Hematopoietic multipotent progenitor cell (in vitro differentiated cells): Measurements from ENCODE around the gene MMP11. TPM values are rescaled to one million over a fixed set of nuclear protein-coding genes. Genes with fewer than 3 reads are reported as not detected.
A peak's percentile ranks its signal among the peaks of the same experiment; 100 is the strongest.

Source experiments
- DNase-seq, 3 donors: peaks; one replicate each; pipeline ENCODE4 v3.0.0-alpha.2; 2011 to 2015; ENCODE audit warnings: low read depth in 2 of 3, low spot score in 2 of 3
- total RNA-seq: library from RNA; depleted of rRNA; stranded (reverse); fragments of >200 nt; gene quantifications from one replicate; pipeline ENCODE4 v1.2.3, GENCODE V29; 2012

The MMP11 gene
- total RNA-seq, 1 donor, result 3.2 TPM

DNA sequence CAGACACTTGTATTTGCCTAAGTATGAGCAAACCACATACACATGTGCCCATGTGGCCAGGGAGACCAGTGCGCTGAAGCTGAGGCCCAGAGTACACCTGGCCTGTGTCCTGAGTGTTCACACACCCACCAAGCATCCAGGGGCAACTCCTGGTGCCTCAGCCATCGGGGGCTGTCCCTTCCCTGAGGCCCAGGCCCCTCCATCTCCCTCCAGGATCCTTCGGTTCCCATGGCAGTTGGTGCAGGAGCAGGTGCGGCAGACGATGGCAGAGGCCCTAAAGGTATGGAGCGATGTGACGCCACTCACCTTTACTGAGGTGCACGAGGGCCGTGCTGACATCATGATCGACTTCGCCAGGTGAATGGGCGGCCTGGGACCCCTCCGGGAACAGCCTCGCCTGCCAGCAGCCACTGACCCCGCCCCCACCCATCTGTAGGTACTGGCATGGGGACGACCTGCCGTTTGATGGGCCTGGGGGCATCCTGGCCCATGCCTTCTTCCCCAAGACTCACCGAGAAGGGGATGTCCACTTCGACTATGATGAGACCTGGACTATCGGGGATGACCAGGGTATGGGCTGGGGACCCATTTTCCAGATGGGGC lies 7.6 kb downstream of the MMP11 start:
- DNase-seq, result no peak

- no peak for DNase-seq
These were observed 8.4 kb downstream of the MMP11 start for GRCh38 chr22:23781065-23781464.

DNA sequence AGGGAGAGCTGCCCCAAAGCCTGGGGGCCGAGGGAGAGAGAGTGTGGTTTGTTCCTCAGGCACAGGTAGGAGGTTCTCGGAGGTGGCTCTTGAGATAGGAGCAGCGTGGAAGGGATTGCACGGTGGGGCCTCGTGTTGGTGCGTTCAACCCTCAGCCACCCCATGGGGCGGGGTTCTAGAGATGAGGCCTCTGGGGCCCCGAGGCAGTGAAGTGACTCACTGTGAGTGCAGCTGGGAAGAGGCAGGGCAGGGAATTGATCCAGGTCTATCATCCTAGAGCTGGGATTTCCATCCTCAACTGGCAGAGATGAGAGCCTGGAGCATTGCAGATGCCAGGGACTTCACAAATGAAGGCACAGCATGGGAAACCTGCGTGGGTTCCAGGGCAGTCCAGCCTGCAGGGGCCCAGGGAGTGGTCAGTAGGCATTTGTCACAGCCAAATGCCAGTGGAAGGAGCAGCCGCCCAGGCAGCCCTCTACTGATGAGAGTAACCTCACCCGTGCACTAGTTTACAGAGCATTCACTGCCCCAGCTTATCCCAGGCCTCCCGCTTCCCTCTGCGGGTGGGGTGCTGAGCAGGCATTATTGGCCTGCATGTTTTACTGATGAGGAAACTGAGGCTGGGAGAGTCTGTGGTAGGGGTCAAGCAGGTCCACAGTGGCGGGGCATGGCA lies 9.0 kb downstream of the MMP11 start:
- DNase-seq, result no peak

GRCh38 chr22:23782252-23782651 lies 9.6 kb downstream of the MMP11 start:
- DNase-seq, result no peak

DNA sequence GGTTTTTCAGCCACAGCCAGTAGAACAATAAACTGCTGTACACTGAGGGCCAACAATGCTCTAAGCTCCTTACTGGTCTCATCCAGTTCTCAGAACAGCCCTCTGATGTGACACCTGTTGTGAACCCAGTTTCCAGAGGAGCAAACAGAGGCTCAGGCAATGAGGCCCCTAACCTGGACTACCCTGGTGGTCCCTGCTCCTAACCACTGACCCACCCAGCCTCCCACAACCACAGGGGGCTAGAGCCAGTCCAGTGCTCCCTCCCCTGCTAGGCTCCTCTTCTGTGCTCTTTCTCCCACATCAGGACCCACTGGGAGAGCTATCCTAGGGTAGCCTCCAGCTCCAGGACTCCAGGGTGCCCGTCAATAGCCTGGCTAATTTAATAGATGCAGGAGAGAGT lies 10.1 kb downstream of the MMP11 start:
- no peak for DNase-seq

GRCh38 chr22:23783265-23784150 lies 10.9 kb downstream of the MMP11 start:
- DNase-seq, result no peak

DNA sequence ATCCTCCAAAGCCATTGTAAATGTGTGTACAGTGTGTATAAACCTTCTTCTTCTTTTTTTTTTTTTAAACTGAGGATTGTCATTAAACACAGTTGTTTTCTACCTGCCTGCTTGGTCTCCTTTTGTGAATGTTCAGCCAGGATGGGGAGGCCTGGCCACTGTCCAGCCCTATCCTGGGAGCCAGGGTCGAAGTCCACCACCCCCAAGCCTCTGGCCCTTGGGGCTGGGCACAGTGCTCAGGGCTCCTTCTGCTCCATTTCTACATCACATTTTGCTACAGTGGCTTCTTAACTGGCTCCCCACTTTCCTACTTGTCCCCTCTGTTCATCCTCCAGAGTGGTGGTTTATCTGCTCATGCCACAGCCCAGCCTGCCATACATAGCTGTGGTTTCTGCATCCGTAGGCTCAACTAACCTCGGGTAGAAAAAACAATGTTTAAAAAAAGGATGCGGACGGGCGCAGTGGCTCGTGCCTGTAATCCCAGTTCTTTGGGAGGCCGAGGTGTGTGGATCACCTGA lies 11.6 kb downstream of the MMP11 start:
- DNase-seq, result peak in 2 of 3 donors; percentile 66 to 81

- DNase-seq, result no peak
These were observed 13.6 kb downstream of the MMP11 start for GRCh38 chr22:23786261-23786710.

GRCh38 chr22:23786752-23787599 lies 14.3 kb downstream of the MMP11 start, which contains the start of gene SMARCB1:
SMARCB1 (plus strand) TSS chr22:23786966; CDS start chr22:23787170, 204 bp downstream.
- DNase-seq, result peak; percentile 84 to 90 (median 87)

- no peak for DNase-seq
These were observed 14.9 kb downstream of the MMP11 start for GRCh38 chr22:23787600-23787896.

GRCh38 chr22:23787910-23788309 lies 15.3 kb downstream of the MMP11 start:
- no peak for DNase-seq

- DNase-seq, result no peak
These were observed 16.5 kb downstream of the MMP11 start for GRCh38 chr22:23789121-23789520.

DNA sequence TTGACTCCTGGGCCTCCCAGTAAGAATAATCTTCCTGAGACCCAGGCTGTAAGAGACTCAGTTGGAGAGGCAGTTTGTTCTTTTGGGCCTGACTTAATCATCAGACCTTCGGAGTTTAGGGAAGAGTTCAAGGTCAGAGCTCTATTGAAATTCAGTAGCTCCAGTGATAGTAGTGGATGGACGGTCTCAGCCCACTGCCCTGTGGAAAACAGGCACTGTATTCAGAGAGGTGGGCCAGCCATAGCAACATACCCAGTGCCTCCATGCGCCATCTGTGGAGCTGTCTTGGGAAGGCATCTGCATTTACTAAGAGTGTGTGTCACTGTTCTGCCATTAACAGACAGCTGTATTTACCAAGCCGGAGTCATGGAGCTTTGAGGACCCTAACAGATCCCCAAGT lies 17.0 kb downstream of the MMP11 start:
- no peak for DNase-seq

DNA sequence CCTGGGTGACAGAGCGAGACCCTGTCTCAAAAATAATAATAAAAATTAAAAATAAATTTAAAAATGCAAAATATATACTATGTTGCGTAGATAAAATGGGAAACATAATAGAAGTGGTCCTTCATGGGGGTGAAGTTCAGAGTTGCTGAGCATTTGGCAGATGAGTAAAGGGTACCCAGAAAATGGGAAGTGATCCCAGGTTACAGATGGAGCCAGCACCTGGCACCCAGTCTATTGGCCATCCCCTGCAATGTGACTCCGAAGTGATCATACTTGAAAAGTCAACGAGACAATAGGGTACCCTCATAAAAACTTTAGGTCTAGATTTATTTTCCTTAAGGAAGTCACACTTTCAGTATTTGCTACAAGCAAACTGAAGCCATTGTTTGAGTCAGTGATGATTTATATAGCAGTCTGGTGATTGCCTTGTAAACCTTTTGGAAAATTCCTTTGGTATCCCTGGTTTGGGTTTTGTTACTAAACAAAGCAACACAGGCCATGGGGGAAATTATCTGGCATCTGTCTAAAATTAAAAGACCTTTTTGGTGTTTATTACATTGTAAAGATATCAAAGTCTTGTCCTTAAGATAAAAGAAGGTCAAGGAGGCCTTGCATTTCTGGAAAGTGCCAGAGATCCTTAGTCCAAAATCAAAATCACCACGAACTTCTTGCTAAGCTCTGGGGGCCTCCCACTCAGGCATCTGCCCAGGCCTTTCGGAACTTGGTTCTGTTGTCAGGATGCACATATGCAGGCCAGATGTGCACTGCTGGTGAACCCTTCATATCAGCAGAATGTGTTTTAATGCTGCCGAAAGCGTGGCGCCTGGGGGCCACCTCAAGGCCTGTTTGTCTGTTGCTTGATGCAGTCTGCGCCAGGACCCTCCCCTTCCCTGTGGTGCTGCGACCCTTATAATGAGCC lies 18.4 kb downstream of the MMP11 start:
- no peak for DNase-seq

DNA sequence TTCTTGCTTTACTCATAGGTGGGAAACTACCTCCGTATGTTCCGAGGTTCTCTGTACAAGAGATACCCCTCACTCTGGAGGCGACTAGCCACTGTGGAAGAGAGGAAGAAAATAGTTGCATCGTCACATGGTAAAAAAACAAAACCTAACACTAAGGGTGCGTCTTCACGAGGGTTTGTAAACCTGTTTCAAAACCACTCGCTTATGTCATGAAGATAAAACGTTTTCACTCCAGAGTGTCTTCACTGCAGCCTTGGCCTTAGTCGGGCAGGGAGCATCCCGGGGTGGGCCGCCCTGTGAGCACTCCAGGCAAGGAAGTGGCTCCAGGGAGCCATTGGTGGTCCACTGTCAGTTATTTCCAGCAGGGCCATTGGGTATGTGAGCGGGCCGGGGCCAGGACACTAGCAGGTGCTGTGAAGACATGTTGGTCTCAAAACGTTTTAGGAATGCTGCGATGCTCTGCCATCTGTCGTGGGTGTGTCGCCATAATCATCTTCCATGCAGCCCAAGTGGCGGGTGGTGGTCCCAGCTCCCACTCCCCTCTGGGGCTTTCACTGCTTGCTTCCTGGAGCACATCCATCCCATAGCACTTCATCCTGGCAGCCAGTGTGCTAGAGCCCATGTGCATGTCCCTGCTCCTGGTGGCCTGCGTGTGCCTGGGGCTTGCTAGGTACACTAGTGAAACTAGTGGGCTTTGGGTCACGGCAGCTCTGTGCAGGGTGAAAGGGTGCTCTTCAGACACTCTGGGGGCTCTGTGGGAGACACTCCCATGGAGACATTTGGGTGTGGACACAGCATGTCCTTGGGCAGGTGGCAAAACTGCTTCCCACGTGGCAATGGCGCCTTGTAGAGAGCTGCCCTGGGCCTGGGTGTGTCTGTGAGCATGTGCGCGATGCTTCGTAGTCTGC lies 19.3 kb downstream of the MMP11 start:
- DNase-seq, result no peak

- no peak for DNase-seq
These were observed 20.7 kb downstream of the MMP11 start for GRCh38 chr22:23793326-23793725.

- DNase-seq, result no peak
These were observed 23.8 kb downstream of the MMP11 start for GRCh38 chr22:23796461-23796860.
